NCI-H1092 (cell line): ENCODE data around the gene TMEM132D.
"Not testable (repeated sequence)": the region's sequence is repeated elsewhere in the genome, so short reads cannot be mapped to it uniquely, and the experiment has no call there.

Experiments used
- DNase-seq: peaks from one replicate; lab custom pipeline; 2025; lab: John Stamatoyannopoulos, UW

TMEM132D gene

GRCh38 chr12:129064209-129064855 is 839.5 kb downstream of the TMEM132D start:
- DNase-seq = peak; percentile 39

- no peak for DNase-seq
Measured at GRCh38 chr12:129063600-129063999, 840.2 kb downstream of the TMEM132D start.

- DNase-seq = no peak
Measured at GRCh38 chr12:129053232-129053631, 850.6 kb downstream of the TMEM132D start.

GRCh38 chr12:129052373-129052772 is 851.5 kb downstream of the TMEM132D start:
- DNase-seq = no peak

GRCh38 chr12:129049917-129050316 is 853.9 kb downstream of the TMEM132D start:
- DNase-seq = no peak

GRCh38 chr12:129043334-129043733 is 860.5 kb downstream of the TMEM132D start:
- DNase-seq = not testable (repeated sequence)

GRCh38 chr12:129036135-129036534 is 867.7 kb downstream of the TMEM132D start:
- no peak for DNase-seq

GRCh38 chr12:129034558-129035289 is 869.1 kb downstream of the TMEM132D start:
- DNase-seq = no peak

- no peak for DNase-seq
Measured at GRCh38 chr12:129028844-129029243, 875.0 kb downstream of the TMEM132D start.

GRCh38 chr12:129025055-129025454 is 878.8 kb downstream of the TMEM132D start:
- DNase-seq = no peak
